8988T (cell line): ENCODE measurements around the gene MAN2A2.

ENCODE experiments used
- DNase-seq: peaks from one replicate; pipeline ENCODE4 v3.0.0; 2011

Gene MAN2A2

DNA sequence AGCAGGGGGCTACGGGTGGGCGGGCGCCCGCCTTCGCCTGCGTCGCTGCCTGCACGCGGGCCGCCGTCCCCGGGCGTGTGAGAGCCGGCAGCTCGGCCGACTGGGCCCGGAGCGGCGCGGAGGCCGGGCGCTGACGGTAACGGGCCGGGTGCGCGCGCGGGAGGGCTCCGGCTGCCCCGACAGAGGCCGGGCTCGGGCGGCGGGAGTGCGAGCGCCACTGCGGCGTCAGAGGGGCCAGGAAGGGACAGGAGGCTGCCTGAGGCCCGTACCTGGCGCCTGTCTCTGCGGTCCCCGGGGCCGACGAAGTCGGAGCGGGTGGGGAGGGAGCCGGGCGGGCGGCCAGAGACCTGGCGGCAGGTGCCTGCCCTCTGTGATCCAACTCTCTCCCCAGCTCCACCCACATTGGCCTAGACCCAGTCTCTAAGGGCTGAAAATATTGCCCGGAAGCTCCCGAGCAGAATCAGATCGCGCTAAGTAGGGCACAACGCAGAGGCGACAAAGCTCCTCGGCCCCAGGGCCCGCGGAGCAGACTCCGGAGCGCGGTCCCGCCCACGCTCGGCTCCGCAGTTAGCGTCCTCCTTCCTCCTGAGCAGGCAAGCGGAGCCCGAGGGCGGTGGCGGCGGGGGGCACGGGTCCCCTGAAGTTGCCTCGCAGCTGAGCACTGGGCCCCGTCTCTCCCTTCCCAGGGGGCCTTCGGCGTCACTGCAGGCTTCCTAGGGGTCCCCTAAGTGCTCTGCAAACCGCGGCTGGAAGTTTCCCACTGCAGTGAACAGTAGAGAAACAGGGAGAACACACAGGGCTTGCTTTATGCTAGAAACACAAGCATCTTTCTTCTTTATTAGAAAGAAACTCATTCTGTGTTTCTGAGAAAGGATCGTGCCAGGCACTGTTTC is at the start of gene MAN2A2:
TSS of gene MAN2A2 (plus strand) at position 463 of the 893 bp plus-strand sequence. CDS start 906 bp downstream, outside the sequence.
- DNase-seq = peak; percentile 57

DNA sequence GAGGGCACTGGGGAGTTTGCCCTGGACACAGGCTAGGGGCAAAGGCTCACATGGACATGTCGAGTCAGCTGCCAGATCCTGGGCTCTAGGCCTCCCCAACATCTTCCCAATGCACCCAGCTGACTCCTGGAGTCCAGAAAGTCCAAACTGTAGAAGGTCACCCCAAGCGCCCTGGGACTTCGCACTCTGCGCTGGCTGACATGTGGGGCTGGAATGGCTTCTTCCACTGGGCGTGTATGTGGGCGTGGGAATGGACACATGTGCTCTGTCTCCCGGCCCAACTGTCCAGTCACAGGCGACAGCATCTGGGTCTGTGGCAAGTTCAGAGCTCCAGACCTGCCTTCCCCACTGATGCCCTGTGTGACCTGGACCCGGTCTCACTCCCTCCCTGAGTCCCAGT is 48.0 kb upstream of the MAN2A2 start:
- no peak for DNase-seq

DNA sequence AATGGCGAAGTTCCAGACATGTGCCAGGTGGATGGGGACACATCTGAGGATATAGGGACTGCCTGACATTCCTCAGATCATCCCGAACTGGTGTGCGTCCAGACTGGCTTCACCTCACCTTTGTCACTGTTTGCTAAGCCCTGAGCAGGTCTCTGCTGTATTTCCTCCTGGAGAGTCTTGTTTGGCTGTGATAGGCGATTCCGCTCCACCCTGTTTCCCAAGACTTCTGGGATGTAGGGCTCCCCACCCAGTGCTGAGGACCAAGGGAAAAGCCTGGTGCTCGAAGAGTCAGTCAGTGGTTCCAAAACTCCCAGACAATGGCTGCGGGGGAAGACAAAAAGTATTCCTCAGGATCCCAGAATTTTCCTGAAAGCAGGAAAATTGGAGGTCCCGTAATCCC is 45.8 kb upstream of the MAN2A2 start:
- no peak for DNase-seq

DNA sequence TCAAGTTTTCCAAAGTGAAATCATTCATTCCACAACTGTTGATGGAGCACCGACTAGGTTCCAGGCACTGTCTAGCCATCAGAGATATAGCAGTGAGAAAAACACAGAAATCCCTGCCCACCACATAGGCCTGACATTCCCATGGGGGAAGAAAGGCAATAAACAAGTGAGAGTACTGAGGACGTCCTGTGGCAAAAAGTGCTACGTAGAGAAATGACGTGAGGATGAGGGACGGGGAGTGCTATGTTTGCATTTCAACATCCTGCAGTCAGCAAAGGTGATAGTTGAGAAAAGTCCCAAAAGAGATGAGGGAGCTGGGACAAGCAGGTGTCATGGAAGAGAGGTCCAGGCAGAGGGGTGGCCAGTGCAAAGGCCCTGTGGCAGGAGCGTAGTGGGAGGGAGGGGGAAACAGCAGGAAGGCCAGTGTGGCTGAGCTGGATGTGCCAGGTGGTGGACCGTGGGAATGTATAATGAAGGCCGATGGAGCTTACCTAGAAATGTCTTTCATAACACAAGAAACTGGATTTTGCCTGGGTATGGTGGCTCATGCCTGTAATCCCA is 45.1 kb upstream of the MAN2A2 start:
- no peak for DNase-seq

DNA sequence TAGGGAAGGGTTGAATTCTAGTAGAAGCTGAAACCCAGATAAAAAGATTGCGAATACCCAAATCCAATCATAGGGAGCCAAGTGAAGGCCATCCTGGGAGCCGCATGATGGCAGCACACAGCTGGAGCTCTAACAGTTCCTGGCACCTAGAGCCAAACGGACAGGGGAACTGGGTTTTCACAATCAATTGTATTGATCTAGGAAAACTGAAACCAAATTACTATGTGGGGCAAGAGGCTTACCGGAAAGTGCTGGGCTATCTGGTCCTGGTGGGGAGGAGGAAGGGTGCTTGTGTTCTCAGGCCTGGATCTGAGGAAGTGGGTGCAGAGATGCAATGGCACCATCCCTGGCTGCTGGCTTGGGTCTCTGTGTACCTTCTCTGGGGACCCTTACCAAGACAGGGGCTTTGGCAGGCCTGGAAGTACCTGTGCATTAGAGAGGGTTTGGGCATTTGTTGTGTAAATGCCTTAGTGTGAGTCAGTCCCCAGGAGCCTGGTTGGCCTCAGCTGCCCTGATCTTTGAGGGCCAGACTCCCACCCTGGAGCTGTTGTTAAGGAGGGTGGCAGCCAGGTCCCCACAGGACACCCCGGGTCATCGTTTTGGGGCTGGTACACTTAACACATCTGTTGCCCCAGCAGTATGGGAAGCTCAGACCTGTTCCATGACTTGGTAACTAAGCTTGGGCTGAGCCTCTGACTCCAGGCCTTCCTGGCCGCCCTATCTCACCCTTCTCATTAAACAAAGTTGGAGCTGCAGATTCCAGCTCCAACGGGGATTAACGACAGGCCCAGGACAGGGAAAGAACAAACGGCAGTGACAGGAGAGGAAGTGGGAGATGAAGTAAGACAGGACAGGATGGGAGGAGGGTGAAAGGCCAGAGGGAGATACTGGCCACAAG is 43.6 kb upstream of the MAN2A2 start:
- DNase-seq = no peak

DNA sequence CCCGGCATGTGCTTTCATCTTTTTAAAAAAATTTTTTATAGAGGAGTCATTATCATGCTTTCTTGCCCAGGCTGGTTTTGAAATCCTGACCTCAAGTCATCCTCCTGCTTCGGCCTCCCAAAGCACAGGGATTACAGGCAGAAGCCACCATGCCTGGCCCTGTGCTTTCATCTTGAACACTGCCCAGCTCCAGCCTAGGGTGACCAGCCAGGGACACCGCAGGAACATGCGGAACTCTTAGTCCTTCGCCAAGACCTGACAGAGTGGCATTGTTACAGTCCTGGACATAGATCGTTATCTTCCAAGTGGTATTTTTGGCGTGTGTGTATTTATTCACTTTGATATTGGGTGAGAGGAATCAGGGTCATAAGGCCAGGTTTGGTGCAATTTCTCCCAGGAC is 42.7 kb upstream of the MAN2A2 start:
- no peak for DNase-seq

DNA sequence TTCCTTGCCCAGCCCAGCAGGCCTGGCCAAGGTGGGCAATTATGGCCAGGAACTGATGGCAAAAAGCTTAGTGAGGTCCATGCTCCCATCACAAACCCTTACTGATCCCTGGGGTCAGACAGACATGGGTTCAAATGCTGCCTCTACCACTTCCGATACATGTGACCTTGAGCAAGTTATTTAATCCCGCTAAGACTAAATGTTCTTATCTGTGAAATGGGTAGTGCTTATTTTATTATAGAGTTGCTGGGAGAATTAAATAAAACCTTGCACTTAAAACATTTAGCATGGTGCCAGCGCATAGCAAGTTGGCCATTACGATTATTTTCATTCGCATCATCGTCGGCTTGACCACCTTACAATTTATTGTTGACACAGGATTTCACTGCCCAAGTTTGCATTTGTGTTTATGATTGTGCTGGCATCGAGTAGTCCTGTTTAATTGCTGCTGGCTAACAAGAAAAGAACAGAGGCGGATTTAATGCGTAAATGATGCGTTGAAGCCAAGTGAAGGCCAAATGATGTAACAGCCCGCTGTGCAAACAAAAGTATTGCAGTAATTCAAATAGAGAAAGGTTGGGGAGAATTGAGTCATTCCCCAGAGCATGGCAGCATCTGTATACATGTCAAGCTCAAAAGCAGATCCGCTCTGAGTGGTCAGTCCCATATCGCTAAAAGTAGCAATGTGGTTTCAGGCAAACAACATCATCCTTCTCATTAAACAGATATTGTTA is 42.0 kb upstream of the MAN2A2 start:
- DNase-seq = no peak

DNA sequence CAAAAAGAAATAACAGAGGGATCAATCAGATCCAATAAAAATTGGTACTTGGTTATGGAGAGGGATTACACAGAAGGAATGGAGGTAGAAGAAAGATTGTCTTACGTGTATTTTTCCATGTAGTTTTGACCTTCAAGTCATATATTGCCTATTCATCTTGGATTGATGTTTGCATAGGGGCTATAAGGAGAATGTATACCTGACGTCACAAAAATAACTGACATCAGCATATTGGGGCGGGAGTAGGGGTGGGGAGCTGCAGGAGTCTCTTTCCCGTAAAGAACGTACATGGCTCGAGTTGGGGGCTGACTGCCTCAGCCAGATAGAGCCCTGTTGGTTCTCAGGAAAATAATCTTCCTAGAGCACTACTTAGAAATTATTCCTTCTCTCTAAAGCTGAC is 40.6 kb upstream of the MAN2A2 start:
- DNase-seq = no peak

DNA sequence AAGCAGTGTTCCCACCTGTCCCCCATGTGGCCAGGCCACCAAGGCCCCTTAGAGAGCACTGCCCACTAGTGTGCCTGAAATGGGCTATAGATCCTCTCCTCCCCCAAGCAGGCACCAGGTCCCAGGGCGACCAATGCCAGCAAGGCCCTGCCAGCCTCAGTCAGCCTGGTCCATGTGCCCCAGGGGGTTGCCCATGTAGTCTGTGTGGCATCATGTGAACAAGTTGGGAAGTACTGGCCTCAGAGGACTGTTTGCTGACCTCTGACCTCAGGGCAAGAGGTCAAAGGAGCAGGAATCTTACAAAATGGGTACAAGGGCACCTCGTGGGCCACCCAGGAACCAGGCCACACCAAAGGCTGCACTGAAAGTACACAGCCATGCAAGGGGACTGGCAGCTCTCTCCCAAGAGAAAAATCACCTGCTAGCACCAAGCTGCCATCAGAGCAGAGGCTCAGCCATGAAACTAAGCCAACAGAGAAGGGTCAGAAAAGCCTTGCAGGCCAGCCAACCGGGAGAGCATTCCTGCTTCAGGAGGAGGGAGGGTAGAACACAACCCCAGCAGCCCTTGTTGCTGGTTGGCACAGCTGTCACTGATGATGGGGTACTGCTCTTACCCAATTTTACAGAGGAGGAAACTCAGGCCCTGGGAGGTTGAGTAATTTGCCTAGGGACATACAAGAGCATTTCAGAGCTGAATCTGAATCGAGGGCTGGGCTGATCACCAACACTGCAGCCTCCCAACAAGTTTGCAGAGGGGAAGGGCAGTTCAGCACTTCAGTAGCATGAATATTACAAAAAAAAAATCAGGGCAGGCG is 39.9 kb upstream of the MAN2A2 start:
- DNase-seq = no peak

DNA sequence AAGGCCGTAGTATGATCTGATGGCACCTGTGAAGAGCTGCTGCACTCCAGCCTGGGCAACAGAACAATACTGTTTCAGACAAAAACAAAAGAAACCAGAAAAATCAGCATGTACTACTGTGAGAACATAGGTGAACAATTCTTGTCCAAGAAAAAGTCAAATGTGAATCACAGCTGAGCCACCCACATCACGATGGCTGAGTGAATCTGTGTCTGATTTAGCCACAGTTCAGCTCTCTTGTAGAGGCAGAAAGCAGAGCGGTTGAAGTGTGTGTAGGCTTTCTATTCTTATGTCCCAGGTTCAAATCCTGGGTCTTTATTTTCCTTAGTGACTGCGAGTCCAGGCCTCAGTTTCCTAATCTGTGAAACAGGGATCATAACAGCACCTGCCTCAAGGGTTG is 39.1 kb upstream of the MAN2A2 start:
- no peak for DNase-seq

DNA sequence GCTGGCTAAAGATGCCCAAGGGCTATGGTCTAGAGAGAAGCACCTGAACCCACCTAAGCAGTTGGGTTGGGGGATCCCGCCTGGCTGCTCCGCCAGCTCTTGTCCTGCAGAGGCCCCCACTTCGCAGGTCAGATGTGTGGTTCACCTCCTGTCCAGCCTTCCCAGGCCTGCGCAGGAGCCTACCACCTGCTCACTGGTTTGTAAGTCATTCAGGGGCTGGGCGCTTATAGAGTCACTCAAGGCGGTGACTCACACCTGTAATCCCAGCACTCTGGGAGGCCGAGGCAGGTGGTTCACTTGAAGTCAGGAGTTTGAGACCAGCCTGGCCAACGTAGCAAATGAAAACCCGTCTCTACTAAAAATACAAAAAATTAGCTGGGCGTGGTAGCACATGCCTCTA is 38.6 kb upstream of the MAN2A2 start:
- no peak for DNase-seq

DNA sequence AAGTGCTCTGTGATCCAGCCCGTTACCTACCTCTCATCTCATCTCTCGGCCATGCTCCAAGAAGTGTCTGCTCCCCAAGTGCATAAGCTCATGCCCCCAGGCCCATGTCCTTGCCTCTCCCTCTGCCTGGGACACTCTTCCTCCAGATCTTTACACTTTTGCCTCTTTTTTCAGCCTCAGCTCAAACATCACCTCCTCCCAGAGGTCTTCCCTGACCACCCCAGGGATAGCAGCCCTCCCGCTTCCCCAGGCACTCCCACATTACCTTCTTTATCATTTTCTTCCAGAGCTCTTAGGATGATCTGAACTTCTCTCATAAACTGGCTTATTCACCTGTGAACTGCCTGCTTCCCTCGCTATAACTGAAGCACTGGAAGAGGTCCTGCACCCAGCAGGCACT is 37.4 kb upstream of the MAN2A2 start:
- DNase-seq = no peak

DNA sequence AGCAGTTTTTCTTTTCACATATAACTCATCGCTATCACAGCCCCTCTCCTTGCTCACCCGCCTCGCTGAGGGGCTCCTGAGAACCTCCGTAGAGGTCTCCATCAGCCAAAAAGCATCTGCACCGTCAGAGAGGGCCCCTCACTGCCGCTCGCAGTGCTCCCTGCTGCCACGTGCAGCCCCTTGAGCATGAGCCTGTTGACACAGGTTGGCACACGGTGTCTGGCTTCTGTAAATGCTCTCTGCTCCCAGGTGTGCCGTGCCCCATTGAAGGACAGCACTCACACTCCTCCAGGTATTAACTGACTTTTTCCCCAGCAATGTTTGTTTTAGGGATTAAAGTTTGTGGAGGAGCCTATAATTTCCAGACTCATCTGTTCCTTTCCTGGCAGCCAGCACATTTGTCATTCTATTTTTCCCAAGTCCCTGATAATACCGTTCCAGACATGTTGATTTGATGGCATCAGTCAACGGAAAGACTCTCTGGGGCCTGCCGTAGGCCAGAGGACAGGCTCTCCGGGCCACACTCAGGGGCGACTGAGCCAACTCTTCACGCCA is 36.9 kb upstream of the MAN2A2 start:
- DNase-seq = no peak

DNA sequence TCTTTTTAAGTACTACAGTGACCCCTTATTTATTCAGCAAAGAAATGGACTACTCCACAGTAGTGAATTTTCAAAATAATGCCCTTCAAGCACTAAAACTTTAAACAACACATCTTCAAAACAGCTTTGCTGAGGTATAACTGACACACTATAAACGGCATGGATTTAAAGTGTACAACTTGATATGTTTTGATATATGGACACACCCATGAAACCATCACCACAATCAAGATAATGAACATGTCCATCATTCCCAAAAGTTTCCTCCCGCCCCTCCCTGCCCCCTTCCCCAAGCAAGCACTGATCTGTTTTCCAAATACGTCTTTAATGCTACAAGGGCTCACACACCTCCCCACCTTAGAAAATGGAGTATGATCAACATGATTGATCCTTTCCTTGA is 36.3 kb upstream of the MAN2A2 start:
- DNase-seq = no peak

DNA sequence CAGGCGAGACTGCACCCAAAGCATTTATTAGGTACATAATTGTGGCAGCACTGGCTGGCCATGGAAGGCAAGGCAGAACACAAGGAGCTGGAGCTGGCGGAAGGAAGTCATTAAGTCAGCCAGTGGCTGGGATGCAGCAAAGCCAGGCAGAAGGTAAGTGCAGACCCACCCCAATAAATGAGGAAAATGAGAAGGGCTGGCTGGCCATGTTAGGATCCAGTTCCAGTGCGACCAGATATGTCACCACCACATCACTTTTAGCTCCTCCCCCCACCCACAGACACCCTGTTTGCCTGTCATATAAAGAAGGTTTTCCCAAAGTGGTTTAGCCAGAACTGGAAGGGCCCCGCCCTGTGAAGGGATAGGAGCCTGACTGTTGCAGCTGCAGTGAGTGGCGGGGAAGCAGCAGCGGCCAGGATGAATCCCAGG is 34.8 kb upstream of the MAN2A2 start, which contains the start of gene FURIN:
TSS of gene FURIN (plus strand) at position 328 of the 429 bp plus-strand sequence. CDS start 7,153 bp downstream, outside the sequence.
- no peak for DNase-seq

DNA sequence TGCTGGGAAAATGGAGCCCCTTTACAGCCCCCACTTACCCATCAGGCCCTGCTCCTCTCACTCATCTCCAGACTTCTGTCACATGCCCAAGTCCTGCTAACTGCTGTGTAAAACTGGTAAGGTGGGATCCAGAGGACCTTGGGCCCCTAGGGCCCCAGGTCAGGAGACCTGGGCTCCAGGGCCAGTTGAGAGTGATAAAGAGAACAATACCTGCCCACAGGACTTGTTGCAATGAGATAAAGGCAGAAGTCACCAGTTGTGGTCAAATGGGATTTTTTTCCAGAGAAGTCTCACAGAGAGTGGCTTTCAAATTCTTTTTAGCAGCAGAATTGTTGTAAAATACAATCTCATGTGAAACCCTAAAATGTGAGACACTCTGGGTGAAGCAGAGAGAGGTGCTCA is 34.0 kb upstream of the MAN2A2 start:
- DNase-seq = no peak

DNA sequence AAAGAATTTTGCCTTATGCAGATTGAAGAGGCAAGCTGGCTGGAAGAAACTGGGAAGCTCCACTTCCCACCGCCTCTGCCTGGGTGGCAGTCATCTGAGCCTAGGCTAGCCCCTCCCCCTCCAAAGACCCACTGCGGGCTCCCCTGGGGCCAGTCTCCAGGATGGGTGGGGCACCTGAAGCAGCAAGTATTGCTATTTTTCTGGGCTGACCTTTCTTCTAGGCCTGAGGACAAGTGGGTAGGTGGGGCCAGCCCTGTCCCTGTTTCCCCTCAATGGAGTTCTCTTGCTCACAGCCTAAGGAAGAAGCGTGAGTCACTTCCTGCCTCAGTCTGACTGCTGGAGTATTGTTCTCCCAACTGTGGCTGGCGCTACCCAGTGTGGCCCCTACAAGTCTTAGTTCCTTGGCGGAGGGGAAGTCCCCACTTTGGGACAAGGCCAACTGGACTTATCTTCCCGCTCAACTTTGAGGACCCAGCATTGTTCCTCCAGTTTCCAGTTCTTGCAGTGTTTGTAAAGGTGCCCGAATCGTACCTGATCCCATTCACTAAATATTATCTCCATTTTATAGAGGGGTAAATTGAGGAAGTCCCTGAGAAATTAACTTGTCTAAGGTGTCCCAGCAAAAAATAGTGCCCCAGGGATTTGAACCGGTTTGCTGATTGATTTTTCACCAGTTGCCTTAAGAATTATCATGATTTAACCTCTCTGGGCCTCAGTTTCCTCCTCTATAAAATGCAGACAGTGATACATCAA is 33.3 kb upstream of the MAN2A2 start:
- DNase-seq = no peak

DNA sequence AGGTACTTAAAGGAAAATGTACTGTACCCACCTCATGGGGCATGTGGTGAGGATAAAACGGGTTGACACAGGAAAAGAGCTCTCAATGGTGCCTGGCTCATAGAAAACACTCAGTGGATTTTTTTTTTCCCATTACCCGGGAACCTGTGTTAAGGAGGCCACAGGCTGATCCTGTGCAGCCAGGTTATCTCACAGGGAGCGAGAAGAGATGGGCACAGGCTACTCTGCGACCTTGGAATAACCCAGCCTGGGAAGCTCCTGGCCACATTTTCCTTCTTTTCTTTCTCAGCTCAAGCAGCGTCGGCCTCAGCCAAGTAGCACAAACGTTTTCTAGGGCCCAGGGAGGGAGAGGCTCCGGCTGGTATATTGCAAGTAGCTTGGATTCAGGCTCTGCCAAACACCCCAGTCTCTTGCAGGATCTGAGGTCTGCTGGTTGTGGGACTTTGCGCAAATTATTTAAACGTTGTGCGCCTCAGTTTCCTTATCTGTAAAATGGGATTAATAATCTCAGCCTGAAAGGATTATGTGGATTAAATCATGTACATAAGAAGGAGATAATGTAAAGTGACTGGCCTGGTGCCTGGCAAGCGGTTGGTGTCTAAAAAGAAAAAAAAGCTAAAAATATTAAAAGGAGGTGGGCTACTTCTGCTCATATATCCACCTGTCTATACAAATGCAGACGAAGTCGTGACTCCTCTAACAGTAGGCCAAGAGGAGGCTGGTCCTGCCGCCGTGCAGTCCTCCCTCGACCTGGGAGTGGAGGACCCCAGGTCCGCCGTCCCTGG is 32.6 kb upstream of the MAN2A2 start:
- no peak for DNase-seq

DNA sequence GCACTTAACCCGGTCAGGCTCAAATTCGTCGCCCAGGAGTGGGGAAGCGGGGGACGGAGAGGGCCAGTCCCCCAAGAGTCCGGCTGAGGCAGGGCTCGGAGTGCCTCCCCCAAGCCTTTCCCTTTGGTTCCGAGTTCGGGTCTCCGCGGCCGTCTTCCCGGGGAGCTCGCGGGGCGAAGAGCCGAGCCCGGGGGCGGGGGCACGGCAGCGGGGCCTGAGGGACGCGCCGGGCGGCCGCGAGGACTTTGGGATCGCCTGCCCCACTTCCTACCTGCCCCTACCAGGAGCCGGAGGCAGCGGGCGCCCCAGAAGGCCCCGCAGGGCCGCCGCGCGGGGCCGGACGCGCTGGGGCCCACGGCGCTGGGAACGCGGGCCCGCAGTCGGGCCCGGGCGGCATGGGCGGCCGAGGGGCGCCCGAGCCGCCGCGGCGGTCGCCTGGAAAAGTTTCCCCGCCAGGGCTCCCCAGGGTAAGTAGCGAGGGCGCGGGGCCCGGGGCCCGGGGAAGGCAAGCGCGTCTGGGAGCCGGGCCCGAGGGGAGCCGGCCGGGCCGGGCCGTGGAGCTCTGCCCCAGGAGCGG is 31.9 kb upstream of the MAN2A2 start:
- DNase-seq = no peak
